D721Med (cell line): ENCODE measurements around the gene TAPT1.
"Not testable (repeated sequence)": the region's sequence is repeated elsewhere in the genome, so short reads cannot be mapped to it uniquely, and the experiment has no call there.

Experiments used
- DNase-seq: peaks from one replicate; pipeline ENCODE4 v3.0.0; 2011; ENCODE audit warnings: low spot score; ENCODE audit not compliant: insufficient read length
- FAIRE-seq: peaks from 2 replicates; lab custom pipeline; 2011; peaks lifted over from hg19 to GRCh38; lab: Jason Lieb, UNC
- CTCF ChIP-seq: IDR thresholded peaks from 2 replicates; pipeline ENCODE4 v1.5.1; 2012; ENCODE audit warnings: mild to moderate bottlenecking, control low read depth; ENCODE audit not compliant: insufficient read depth; ENCODE audit errors: missing control alignments

Gene TAPT1

GRCh38 chr4:16225863-16226815 lies at the start of gene TAPT1:
Gene TAPT1, minus strand, starts transcription at chr4:16226471. Its CDS starts 14 bp downstream, at chr4:16226457.
- DNase-seq (peak; percentile 29), FAIRE-seq (no peak)
- TF ChIP-seq CTCF, result no peak

GRCh38 chr4:16271411-16271810 lies 45.1 kb upstream of the TAPT1 start:
- no peak for TF ChIP-seq CTCF
- DNase-seq (no peak), FAIRE-seq (no peak)

GRCh38 chr4:16270454-16271328 lies 44.4 kb upstream of the TAPT1 start:
- DNase-seq (no peak), FAIRE-seq (no peak)
- TF ChIP-seq CTCF, result peak; percentile 13

- not testable (repeated sequence) for FAIRE-seq, DNase-seq
Observed at GRCh38 chr4:16269742-16270453, 43.6 kb upstream of the TAPT1 start.

- no peak for FAIRE-seq
- no peak for TF ChIP-seq CTCF
Observed at GRCh38 chr4:16269240-16269639, 43.0 kb upstream of the TAPT1 start.

GRCh38 chr4:16268290-16268689 lies 42.0 kb upstream of the TAPT1 start:
- no peak for TF ChIP-seq CTCF
- DNase-seq (no peak), FAIRE-seq (no peak)

More at GRCh38 chr4:16269240-16269639, 43.0 kb upstream of the TAPT1 start:
- DNase-seq, result no peak

- FAIRE-seq (no peak), DNase-seq (no peak)
- TF ChIP-seq CTCF, result no peak
Observed at GRCh38 chr4:16267639-16268038, 41.4 kb upstream of the TAPT1 start.
